ENCODE results near the gene NRP1. TPM values are rescaled to one million over a fixed set of nuclear protein-coding genes. Genes with fewer than 3 reads are reported as not detected.

Gene NRP1
- total and polyA plus RNA-seq, 4 donors: 14.6 to 55.6 (median 37.8) TPM

GRCh38 chr10:33162248-33162575 is 172.3 kb downstream of the NRP1 start:
- Histone ChIP-seq H3K36me3 (ENCODE audit: control insufficient read depth in 4 of 4, insufficient read depth in 3 of 4, low read depth in 1 of 4, low read length in 3 of 4) (no peaks in the 10 kb centered on the region), H3K27me3 (ENCODE audit: control insufficient read depth in 4 of 4, insufficient read depth in 4 of 4, low read length in 3 of 4) (no peaks in the 10 kb centered on the region), H3K9ac (ENCODE audit: low read depth in 1 of 2, low read length in 2 of 2) (no peak overlapping the region), H3K27ac (ENCODE audit: low read depth in 1 of 2, low read length in 2 of 2) (no peak overlapping the region), H3K9me3 (ENCODE audit: control insufficient read depth in 4 of 4, low read length in 3 of 4) (no peaks in the 10 kb centered on the region), H3K4me3 (ENCODE audit: low read depth in 1 of 3, low read length in 3 of 3) (no peak overlapping the region), H3K4me1 (ENCODE audit: control insufficient read depth in 4 of 4, insufficient read depth in 4 of 4, low read length in 3 of 4) (peaks cover 0 to 9% (median 6%) of the 10 kb centered on the region in 4 donors)
- no peak for DNase-seq (ENCODE audit: low spot score)
- 37% methylated on average over 3 of the region's 3 CpGs for WGBS
- TF ChIP-seq JUND (IDR thresholded peaks at IDR 0.05) (peak in 1 of 2 donors; percentile 45), FOXA2 (IDR thresholded peaks at IDR 0.05) (peak; percentile 16), RAD21 (IDR thresholded peaks at IDR 0.05) (peak; percentile 12 to 24), FOXA1 (IDR thresholded peaks at IDR 0.05) (no peak), HNF4G (IDR thresholded peaks at IDR 0.05) (peak; percentile 55), RXRA (IDR thresholded peaks at IDR 0.05) (peak; percentile 25 to 45), MAX (IDR thresholded peaks at IDR 0.05) (no peak), ATF3 (IDR thresholded peaks at IDR 0.05) (no peak), GABPA (IDR thresholded peaks at IDR 0.05 in 1 of 2, conservative IDR thresholded peaks at IDR 0.05 in 1 of 2) (no peak), NR2F2 (IDR thresholded peaks at IDR 0.05) (no peak), EGR1 (IDR thresholded peaks at IDR 0.05; ENCODE audit: low read depth in 2 of 2) (no peak), CTCF (IDR thresholded peaks at IDR 0.05; ENCODE audit: low read depth, low read length, missing input control) (no peak), YY1 (IDR thresholded peaks at IDR 0.05) (no peak), ZBTB33 (IDR thresholded peaks at IDR 0.05) (no peak), SP1 (IDR thresholded peaks at IDR 0.05) (peak; percentile 40), REST (IDR thresholded peaks at IDR 0.05) (no peak), HNF4A (conservative IDR thresholded peaks at IDR 0.05) (peak; percentile 88 to 91)
